Measurements from ENCODE around the gene VAPB. TPM values are rescaled to one million over a fixed set of nuclear protein-coding genes. Genes with fewer than 3 reads are reported as not detected.
A peak's percentile ranks its signal among the peaks of the same experiment; 100 is the strongest.

Gene VAPB
- total RNA-seq, 1 donor from 2014 or later, result 26.0 TPM

GRCh38 chr20:58481481-58482021, 92.5 kb downstream of the VAPB start:
- DNase-seq (ENCODE audit: low spot score), result peak; percentile 20

GRCh38 chr20:58482416-58482815, 93.4 kb downstream of the VAPB start:
- DNase-seq (ENCODE audit: low spot score), result no peak

- no peak for DNase-seq (ENCODE audit: low spot score)
Observed at GRCh38 chr20:58483051-58483450, 94.0 kb downstream of the VAPB start.

GRCh38 chr20:58483470-58483869, 94.4 kb downstream of the VAPB start:
- no peak for DNase-seq (ENCODE audit: low spot score)

- DNase-seq (ENCODE audit: low spot score), result no peak
Observed at GRCh38 chr20:58485393-58485792, 96.4 kb downstream of the VAPB start.

GRCh38 chr20:58486207-58486606, 97.2 kb downstream of the VAPB start:
- no peak for DNase-seq (ENCODE audit: low spot score)

- DNase-seq (ENCODE audit: low spot score), result no peak
Observed at GRCh38 chr20:58492074-58492718, 103.2 kb downstream of the VAPB start.

GRCh38 chr20:58492795-58493524, 103.9 kb downstream of the VAPB start:
- DNase-seq (ENCODE audit: low spot score), result no peak

GRCh38 chr20:58494923-58495622, 106.0 kb downstream of the VAPB start:
- DNase-seq (ENCODE audit: low spot score), result no peak

- no peak for DNase-seq (ENCODE audit: low spot score)
Observed at GRCh38 chr20:58495623-58496428, 106.8 kb downstream of the VAPB start.

- no peak for DNase-seq (ENCODE audit: low spot score)
Observed at GRCh38 chr20:58496429-58496769, 107.4 kb downstream of the VAPB start.

- DNase-seq (ENCODE audit: low spot score), result no peak
Observed at GRCh38 chr20:58497076-58497641, 108.1 kb downstream of the VAPB start.

GRCh38 chr20:58497724-58498469, 108.9 kb downstream of the VAPB start:
- DNase-seq (ENCODE audit: low spot score), result no peak

- no peak for DNase-seq (ENCODE audit: low spot score)
Observed at GRCh38 chr20:58498470-58499068, 109.5 kb downstream of the VAPB start.

- DNase-seq (ENCODE audit: low spot score), result no peak
Observed at GRCh38 chr20:58500256-58500655, 111.2 kb downstream of the VAPB start.

Other genes starting within 250 kb of the VAPB start
- gene ANKRD60, start 160.6 kb upstream of the VAPB start, total RNA-seq (ENCODE audit: insufficient read depth, low replicate concordance), result not detected
- gene RAB22A, start 79.5 kb upstream of the VAPB start, total RNA-seq (ENCODE audit: insufficient read depth, low replicate concordance), result 13.0 TPM
- gene APCDD1L, start 126.2 kb downstream of the VAPB start, total RNA-seq (ENCODE audit: insufficient read depth, low replicate concordance), result 7.7 TPM